Gastroesophageal sphincter (tissue), 3 donors: ENCODE measurements around the gene PPP1R27.

Source experiments
- POLR2A ChIP-seq, 2 donors: fragments of 450-650 bp; IDR thresholded peaks; one replicate each; pipeline ENCODE4 v1.6.1; 2017; ENCODE audit warnings: antibody characterized with exemption in 2 of 2, mild to moderate bottlenecking in 2 of 2, moderate library complexity in 1 of 2
- TF ChIP-seq, protein P1 (sequence below), 4 experiments: fragments of 200-600 bp in 2 of 4; fragments of 450-650 bp in 2 of 4; sonication (generic) in 1 of 4; IDR thresholded peaks; one replicate each; pipeline ENCODE4 v1.5.1; 2017 to 2019; ENCODE audit warnings: antibody characterized with exemption in 4 of 4, mild to moderate bottlenecking in 2 of 4, moderate library complexity in 2 of 4

DNA sequence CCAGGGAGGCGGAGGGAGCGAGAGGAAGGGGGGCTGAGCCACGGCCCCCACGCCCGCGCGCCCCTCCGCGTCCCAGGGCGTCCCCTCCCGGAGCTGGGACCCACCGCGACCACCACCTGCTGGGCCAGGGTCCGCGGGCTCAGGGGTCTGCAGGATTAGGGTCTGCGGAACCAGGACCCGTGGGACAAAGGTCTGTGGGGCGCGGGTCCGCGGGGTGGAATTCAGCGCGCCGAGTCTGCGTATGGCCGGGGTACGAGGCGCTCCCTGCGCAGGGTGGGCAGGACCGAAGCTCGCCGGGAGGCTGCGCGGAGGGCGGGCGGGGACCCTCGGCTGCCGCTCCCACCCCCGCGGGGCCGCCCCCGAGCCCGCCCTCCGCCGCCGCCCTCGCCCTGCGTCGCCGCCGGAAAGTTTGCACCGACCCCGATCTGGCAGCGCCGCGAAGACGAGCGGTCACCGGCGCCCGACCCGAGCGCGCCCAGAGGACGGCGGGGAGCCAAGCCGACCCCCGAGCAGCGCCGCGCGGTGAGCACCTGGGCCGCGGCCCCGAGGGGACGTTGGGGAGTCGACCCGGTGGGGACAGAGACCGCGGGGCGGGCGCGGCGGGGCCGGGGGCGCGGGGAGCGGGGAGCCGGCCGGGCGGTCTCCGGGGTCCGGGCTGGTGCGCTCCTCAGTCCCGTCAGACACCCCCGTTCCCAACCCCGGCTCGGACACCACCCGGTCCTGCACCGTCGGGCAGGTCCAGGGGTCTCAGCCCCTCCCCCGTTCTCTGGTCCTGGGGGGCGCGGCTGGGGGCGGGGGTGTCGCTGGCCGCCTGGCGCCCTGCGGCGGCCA, 30.9 kb downstream of the PPP1R27 start, which contains the start of gene GCGR:
- TF ChIP-seq, protein P1, sequence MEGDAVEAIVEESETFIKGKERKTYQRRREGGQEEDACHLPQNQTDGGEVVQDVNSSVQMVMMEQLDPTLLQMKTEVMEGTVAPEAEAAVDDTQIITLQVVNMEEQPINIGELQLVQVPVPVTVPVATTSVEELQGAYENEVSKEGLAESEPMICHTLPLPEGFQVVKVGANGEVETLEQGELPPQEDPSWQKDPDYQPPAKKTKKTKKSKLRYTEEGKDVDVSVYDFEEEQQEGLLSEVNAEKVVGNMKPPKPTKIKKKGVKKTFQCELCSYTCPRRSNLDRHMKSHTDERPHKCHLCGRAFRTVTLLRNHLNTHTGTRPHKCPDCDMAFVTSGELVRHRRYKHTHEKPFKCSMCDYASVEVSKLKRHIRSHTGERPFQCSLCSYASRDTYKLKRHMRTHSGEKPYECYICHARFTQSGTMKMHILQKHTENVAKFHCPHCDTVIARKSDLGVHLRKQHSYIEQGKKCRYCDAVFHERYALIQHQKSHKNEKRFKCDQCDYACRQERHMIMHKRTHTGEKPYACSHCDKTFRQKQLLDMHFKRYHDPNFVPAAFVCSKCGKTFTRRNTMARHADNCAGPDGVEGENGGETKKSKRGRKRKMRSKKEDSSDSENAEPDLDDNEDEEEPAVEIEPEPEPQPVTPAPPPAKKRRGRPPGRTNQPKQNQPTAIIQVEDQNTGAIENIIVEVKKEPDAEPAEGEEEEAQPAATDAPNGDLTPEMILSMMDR (IDR thresholded peaks at IDR 0.05) = no peak
- TF ChIP-seq POLR2A (IDR thresholded peaks at IDR 0.05) = no peak
